GM20431 (cell line): ENCODE data around the gene WFDC10A.
"Not testable (repeated sequence)": the region's sequence is repeated elsewhere in the genome, so short reads cannot be mapped to it uniquely, and the experiment has no call there.

ENCODE experiments used
- in situ Hi-C: fragments of 300-500 bp; cut with MseI, MboI; formaldehyde crosslinking; loops from one replicate; pipeline ENCODE4 v1.15.0; 2020; ENCODE audit warnings: low sequenced_read_pairs; ENCODE audit not compliant: unreplicated experiment

The WFDC10A gene

DNA sequence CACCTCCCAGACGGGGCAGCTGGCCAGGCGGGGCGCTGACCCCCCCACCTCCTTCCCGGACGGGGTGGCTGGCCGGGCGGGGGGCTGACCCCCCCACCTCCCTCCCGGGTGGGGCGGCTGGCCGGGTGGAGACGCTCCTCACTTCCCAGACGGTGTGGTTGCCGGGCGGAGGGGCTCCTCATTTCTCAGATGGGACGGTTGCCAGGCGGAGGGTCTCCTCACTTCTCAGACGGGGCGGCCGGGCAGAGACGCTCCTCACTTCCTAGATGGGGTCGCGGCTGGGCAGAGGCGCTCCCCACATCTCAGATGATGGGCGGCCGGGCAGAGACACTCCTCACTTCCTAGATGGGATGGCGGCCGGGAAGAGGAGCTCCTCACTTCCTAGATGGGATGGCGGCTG, 16.3 kb downstream of the WFDC10A start:
- in situ Hi-C loops, result not testable (repeated sequence)

DNA sequence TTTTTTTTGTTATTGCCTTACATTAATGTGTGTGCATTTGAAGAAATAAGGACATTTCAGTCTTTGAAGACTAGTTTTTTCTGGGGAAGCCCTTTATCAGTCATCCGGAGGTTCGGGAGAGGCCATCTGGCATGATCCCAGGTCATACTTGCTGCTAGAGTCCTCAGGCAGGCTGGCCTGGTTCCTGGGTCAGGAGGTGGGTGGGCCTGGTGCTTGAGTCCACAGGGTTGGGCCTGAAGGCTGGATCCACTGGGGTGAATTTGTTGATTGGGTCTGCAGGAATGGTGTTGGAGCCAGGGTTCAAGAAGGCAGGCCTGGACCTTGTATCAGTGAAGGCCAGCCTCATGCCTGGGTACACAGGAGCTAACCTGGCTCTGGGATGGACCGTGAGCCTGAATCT, 17.3 kb downstream of the WFDC10A start:
- in situ Hi-C loops, result no loop called here

DNA sequence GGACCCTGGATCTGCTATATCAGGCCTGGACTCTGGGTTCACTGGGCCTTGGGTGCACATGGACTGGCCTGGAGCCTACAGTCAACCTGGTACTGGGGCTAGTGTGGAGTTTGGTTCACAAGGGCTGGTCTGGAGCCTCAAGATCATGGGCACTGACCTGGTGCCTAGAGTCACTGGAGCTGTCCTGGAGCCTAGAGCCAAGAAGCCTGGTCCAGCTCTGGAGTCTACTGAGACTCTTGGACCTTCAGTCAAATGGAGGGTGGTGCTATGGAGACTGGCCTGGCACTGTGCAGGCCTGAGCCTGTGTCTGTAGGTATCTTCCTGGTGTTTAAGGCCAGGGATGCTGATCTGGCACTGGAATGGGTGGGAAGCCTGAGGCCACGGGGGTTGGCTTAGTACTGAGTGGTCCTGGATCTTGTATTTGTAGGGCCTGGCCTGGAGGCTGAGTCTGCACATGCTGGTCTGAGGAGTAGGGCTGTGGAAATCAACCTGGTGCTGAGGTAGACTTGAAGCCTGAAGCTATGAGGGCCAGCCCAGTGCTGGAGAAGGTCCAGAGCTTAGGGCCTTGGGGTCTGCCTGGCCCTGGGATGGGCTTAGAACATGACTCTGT, 18.0 kb downstream of the WFDC10A start:
- in situ Hi-C loops, result no loop called here

DNA sequence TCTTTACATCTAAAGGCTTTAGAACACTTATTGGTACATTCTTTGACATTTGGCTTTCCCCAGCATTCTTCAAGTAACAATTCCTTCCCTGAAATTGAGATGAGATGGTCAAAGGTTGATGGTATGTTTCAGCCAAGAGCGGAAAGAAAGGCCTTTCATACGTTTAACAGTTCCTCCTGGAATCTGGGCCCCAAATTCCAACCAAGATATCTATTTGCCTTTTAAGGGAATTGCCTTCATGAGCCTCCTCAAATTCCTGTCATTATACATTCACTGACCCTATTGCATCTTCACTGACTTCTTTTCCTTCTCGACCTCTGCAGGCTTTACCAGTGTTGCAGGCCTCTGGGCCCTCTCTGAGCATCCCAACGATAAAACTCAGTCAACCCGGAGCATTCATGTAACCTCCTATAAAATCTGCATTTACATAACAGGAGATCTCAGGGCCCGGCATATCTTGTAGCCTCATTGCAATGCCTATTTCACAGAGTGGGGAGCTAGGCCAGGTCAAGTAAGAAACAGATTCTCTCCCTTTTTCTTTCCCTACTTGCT, 19.8 kb downstream of the WFDC10A start:
- in situ Hi-C loops, result no loop called here

DNA sequence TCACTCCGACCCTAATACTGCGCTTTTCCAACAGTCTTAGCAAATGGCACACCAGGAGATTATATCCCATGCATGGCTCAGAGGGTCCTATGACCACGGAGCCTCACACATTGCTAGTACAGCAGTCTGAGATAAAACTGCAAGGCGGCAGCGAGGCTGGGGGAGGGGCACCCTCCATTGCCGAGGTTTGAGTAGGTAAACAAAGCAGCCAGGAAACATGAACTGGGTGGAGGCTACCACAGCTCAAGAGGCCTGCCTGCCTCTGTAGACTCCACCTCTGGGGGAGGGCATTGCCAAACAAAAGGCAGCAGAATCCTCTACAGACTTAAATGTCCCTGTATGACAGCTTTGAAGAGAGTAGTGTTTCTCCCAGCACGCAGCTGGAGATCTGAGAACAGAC, 22.2 kb downstream of the WFDC10A start:
- in situ Hi-C loops, result not testable (repeated sequence)

DNA sequence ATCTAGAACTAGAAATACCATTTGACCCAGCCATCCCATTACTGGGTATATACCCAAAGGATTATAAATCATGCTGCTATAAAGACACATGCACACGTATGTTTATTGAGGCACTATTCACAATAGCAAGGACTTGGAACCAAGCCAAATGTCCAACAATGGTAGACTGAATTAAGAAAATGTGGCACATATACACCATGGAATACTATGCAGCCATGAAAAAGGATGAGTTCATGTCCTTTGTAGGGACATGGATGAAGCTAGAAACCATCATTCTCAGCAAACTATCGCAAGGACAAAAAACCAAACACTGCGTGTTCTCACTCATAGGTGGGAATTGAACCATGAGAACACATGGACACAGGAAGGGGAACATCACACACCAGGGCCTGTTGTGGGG, 27.5 kb downstream of the WFDC10A start:
- in situ Hi-C loops, result not testable (repeated sequence)

DNA sequence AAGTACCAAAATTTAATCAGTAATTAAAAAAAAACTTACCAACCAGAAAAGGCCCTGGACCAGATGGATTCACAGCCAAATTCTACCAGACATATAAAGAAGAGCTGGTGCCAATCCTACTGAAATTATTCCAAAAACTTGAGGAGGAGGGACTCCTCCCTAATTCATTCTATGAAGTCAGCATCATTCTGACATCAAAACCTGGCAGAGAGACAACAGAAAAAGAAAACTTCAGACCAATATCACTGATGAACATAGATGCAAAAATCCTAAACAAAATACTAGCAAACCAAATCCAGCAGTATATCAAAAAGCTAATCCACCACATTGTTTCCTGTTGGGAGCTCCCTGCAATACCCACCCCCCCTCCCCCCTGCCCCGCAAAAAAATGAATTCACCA, 40.6 kb downstream of the WFDC10A start, which contains the start of gene WFDC11:
WFDC11 (minus strand) TSS at position 101 of the 400 bp plus-strand sequence. CDS start 19,639 bp downstream, outside the sequence.
- in situ Hi-C loops, result no loop called here

DNA sequence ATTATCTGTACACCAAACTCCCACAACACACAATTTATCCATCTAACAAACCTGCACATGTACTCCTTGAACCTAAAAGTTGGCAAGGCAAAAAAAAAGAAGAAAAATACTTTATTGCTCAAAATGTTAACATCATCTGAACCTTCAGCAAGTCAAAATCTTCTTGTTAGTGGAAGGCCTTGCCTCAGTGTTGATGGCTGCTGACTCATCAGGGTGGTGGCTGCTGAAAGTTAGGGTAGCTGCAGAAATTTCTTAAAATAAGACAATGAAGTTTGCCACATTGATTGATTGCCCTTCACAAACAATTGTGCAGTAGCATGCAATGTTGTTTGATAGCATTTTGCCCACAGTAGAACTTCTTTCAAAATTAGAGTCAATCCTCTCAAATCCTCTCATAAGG, 43.2 kb downstream of the WFDC10A start:
- in situ Hi-C loops, result no loop called here

DNA sequence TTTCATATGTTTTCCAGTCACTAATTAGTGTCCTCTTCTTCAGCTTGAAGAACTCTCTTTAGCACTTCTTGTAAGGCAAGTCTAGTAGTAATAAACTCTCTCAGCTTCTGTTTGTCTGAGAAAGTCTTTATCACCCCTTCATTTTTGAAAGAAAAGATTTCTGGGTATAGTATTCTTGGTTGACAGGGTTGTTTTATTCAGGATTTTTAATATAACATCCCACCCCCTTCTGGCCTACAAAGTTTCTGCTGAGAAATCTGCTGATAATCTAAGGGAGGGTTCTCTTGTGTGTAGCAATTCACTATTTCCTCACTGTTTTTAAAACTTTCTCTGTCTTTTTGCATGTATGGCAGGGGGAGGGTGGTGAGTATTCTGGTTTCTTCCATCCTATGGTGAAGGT, 50.1 kb downstream of the WFDC10A start:
- in situ Hi-C loops, result no loop called here
